ENCODE results near the gene CWF19L1.
A peak's percentile ranks its signal among the peaks of the same experiment; 100 is the strongest.
"Not testable (repeated sequence)": the region's sequence is repeated elsewhere in the genome, so short reads cannot be mapped to it uniquely, and the experiment has no call there.

Gene CWF19L1

GRCh38 chr10:100267239-100268104 is at the start of gene CWF19L1:
Gene CWF19L1, minus strand, starts transcription at chr10:100267638. Its CDS starts 45 bp downstream, at chr10:100267593.
- peak; percentile 93 for DNase-seq

- no peak for DNase-seq
Observed at GRCh38 chr10:100315615-100316014, 48.2 kb upstream of the CWF19L1 start.

GRCh38 chr10:100311298-100311697 is 43.9 kb upstream of the CWF19L1 start:
- DNase-seq: no peak

- DNase-seq: no peak
Observed at GRCh38 chr10:100307684-100308083, 40.2 kb upstream of the CWF19L1 start.

- DNase-seq: no peak
Observed at GRCh38 chr10:100306861-100307260, 39.4 kb upstream of the CWF19L1 start.

- DNase-seq: no peak
Observed at GRCh38 chr10:100304414-100304813, 37.0 kb upstream of the CWF19L1 start.

GRCh38 chr10:100303724-100304319 is 36.4 kb upstream of the CWF19L1 start:
- peak; percentile 77 for DNase-seq

GRCh38 chr10:100301123-100301522 is 33.7 kb upstream of the CWF19L1 start:
- DNase-seq: peak; percentile 49

GRCh38 chr10:100297242-100297641 is 29.8 kb upstream of the CWF19L1 start:
- no peak for DNase-seq

- DNase-seq: no peak
Observed at GRCh38 chr10:100293066-100293465, 25.6 kb upstream of the CWF19L1 start.

- DNase-seq: not testable (repeated sequence)
Observed at GRCh38 chr10:100292300-100292699, 24.9 kb upstream of the CWF19L1 start.

GRCh38 chr10:100291356-100291755 is 23.9 kb upstream of the CWF19L1 start:
- DNase-seq: no peak

GRCh38 chr10:100289641-100290040 is 22.2 kb upstream of the CWF19L1 start:
- no peak for DNase-seq

GRCh38 chr10:100288196-100288595 is 20.8 kb upstream of the CWF19L1 start:
- no peak for DNase-seq

- no peak for DNase-seq
Observed at GRCh38 chr10:100287756-100288155, 20.3 kb upstream of the CWF19L1 start.

- DNase-seq: peak; percentile 89
Observed at GRCh38 chr10:100286051-100287033, 18.9 kb upstream of the CWF19L1 start, which contains the start of gene BLOC1S2. Gene BLOC1S2, minus strand, starts transcription at chr10:100286680. Its CDS starts 21 bp downstream, at chr10:100286659.

GRCh38 chr10:100285326-100285725 is 17.9 kb upstream of the CWF19L1 start:
- not testable (repeated sequence) for DNase-seq

- no peak for DNase-seq
Observed at GRCh38 chr10:100282907-100283306, 15.5 kb upstream of the CWF19L1 start.

GRCh38 chr10:100276971-100277370 is 9.5 kb upstream of the CWF19L1 start:
- DNase-seq: not testable (repeated sequence)

GRCh38 chr10:100265821-100266485 is 1.5 kb downstream of the CWF19L1 start:
- DNase-seq: no peak

- DNase-seq: no peak
Observed at GRCh38 chr10:100254191-100254590, 13.2 kb downstream of the CWF19L1 start.

- no peak for DNase-seq
Observed at GRCh38 chr10:100253041-100253440, 14.4 kb downstream of the CWF19L1 start.

All from DMS53 (cell line).